ENCODE measurements around the gene DLG5.

DNA sequence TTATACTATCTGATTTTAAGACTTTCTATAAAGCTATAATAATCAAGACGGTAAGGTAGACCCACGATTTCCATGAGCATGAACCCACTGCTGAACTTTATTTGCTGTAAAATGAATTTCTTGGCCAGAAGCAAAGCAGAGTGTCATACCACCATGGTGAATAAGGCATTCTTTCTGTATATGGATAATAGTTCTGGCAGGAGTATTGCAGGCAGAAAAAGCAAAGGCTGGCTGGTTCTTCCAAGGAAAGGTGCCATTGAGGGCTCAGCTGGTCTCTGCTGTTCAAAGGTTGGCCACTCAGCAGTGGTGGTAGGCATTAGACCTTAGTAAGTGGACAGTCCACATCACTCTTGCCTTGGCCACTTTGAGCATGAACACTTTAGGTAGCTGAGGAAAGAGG, 184.8 kb downstream of the DLG5 start:
- TF ChIP-seq, protein P1, sequence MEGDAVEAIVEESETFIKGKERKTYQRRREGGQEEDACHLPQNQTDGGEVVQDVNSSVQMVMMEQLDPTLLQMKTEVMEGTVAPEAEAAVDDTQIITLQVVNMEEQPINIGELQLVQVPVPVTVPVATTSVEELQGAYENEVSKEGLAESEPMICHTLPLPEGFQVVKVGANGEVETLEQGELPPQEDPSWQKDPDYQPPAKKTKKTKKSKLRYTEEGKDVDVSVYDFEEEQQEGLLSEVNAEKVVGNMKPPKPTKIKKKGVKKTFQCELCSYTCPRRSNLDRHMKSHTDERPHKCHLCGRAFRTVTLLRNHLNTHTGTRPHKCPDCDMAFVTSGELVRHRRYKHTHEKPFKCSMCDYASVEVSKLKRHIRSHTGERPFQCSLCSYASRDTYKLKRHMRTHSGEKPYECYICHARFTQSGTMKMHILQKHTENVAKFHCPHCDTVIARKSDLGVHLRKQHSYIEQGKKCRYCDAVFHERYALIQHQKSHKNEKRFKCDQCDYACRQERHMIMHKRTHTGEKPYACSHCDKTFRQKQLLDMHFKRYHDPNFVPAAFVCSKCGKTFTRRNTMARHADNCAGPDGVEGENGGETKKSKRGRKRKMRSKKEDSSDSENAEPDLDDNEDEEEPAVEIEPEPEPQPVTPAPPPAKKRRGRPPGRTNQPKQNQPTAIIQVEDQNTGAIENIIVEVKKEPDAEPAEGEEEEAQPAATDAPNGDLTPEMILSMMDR (IDR thresholded peaks at IDR 0.05), result no peak
- TF ChIP-seq EZH2 (IDR thresholded peaks at IDR 0.05; ENCODE audit: borderline replicate concordance, insufficient read depth, low read depth, low read length, poor library complexity, severe bottlenecking), result no peak
